Endodermal cell (in vitro differentiated cells): ENCODE measurements around the gene OGFRL1. TPM values are rescaled to one million over a fixed set of nuclear protein-coding genes. Genes with fewer than 3 reads are reported as not detected.
A peak's percentile ranks its signal among the peaks of the same experiment; 100 is the strongest.

Source experiments
- DNase-seq: peaks from one replicate; pipeline ENCODE4 v3.0.0-alpha.2; 2017
- H3K27ac ChIP-seq: 2 replicates; pipeline ENCODE4 v1.5.1; 2013; ENCODE audit warnings: mild to moderate bottlenecking, low read depth, low read length, moderate library complexity
- H3K27me3 ChIP-seq: 2 replicates; pipeline ENCODE4 v1.6.1; 2013; ENCODE audit warnings: mild to moderate bottlenecking, low read length, moderate library complexity; ENCODE audit not compliant: insufficient read depth, control insufficient read depth, poor library complexity, severe bottlenecking
- H3K36me3 ChIP-seq: 2 replicates; pipeline ENCODE4 v1.7.0; 2013; ENCODE audit warnings: mild to moderate bottlenecking, low read length, moderate library complexity; ENCODE audit not compliant: control insufficient read depth, insufficient read depth
- H3K4me1 ChIP-seq: one replicate; pipeline ENCODE4 v1.7.0; 2013; ENCODE audit warnings: low read length; ENCODE audit not compliant: control insufficient read depth, insufficient read depth
- H3K4me3 ChIP-seq: 2 replicates; pipeline ENCODE4 v1.5.1; 2013; ENCODE audit warnings: mild to moderate bottlenecking, low read length, moderate library complexity
- H3K9ac ChIP-seq: 2 replicates; pipeline ENCODE4 v1.6.1; 2013; ENCODE audit warnings: mild to moderate bottlenecking, low read length, moderate library complexity; ENCODE audit not compliant: poor library complexity, severe bottlenecking; ENCODE audit errors: extremely low read depth
- H3K9me3 ChIP-seq: 2 replicates; pipeline ENCODE4 v1.6.1; 2013; ENCODE audit warnings: mild to moderate bottlenecking, low read length, moderate library complexity; ENCODE audit not compliant: control insufficient read depth
- H3K27ac Mint-ChIP-seq: 2 replicates; pipeline ENCODE4 v1.8.0; 2020; ENCODE audit warnings: mixed read lengths
- H3K27me3 Mint-ChIP-seq: 2 replicates; pipeline ENCODE4 v1.8.0; 2021; ENCODE audit warnings: mild to moderate bottlenecking, mixed read lengths; ENCODE audit not compliant: insufficient read depth
- H3K36me3 Mint-ChIP-seq: 2 replicates; pipeline ENCODE4 v1.8.0; 2020; ENCODE audit warnings: low read depth, mixed read lengths
- H3K4me1 Mint-ChIP-seq: 2 replicates; pipeline ENCODE4 v1.8.0; 2020; ENCODE audit warnings: mixed read lengths
- H3K4me3 Mint-ChIP-seq: 2 replicates; pipeline ENCODE4 v1.8.0; 2020; ENCODE audit warnings: mild to moderate bottlenecking, moderate library complexity, mixed read lengths
- H3K9me3 Mint-ChIP-seq: 2 replicates; pipeline ENCODE4 v1.8.0; 2020; ENCODE audit warnings: mild to moderate bottlenecking, mixed read lengths
- WGBS, 2 experiments: methylation state at CpG; one replicate each; pipeline versions ENCODE4 v1.1.5 to v1.1.7; 2013; ENCODE audit warnings: missing lambda C conversion rate in 2 of 2, mixed read lengths in 1 of 2; ENCODE audit not compliant: insufficient coverage in 1 of 2, insufficient read length in 1 of 2; 5-methylcytosine and 5-hydroxymethylcytosine counted together
- long read RNA-seq, 4 experiments: library from polyadenylated mRNA in 2 of 4; library from RNA in 1 of 4; library from capped mRNA in 1 of 4; stranded (forward) in 3 of 4; unstranded in 1 of 4; transcript quantifications; one replicate each; pipeline ENCODE4 v2.0.0, GENCODE V29; 2020 to 2021; ENCODE audit warnings: inconsistent platforms in 1 of 4
- polyA plus RNA-seq, 2 experiments: library from polyadenylated mRNA; stranded (reverse); fragments of 50-300 nt; gene quantifications; one replicate each; pipeline ENCODE4 v1.2.3, GENCODE V29; 2013
- total RNA-seq, 2 donors: library from RNA; stranded (reverse); fragmentation: NEBNext Ultra II Directional in 1 of 2; extraction: Animal tissue kit (Norgen Biotek cat#: 25700) in 1 of 2; gene quantifications; 2 replicates in 1 of 2; 3 replicates in 1 of 2; pipeline ENCODE4 v1.2.1, GENCODE V29; 2021
- TF ChIP-seq, protein P1 (sequence below): fragments of 200-600 bp; sonication (generic); conservative IDR thresholded peaks from 2 replicates; pipeline ENCODE4 v1.5.0; 2021; ENCODE audit warnings: antibody characterized with exemption, mild to moderate bottlenecking

Gene OGFRL1
- total RNA-seq = 1 to 10 TPM; 9.1 to 9.4 TPM
- 6.9 TPM for polyA plus RNA-seq (2013, experiment 1 of 2)
- 6.5 TPM for polyA plus RNA-seq (2013, experiment 2 of 2)
- long read RNA-seq, experiment 1, full-length matches to known transcripts = 4 of 12 reads
- long read RNA-seq, experiment 1, partial matches to known transcripts = 1 of 12 reads
- long read RNA-seq, experiment 1, other reads (novel, unspliced or antisense) = 7 of 12 reads
- long read RNA-seq, experiment 2, full-length matches to known transcripts = 17 of 43 reads
- long read RNA-seq, experiment 2, partial matches to known transcripts = 0 of 43 reads
- long read RNA-seq, experiment 2, other reads (novel, unspliced or antisense) = 26 of 43 reads
- long read RNA-seq, experiment 3, partial matches to known transcripts = 0 of 3 reads
- long read RNA-seq, experiment 3, other reads (novel, unspliced or antisense) = 3 of 3 reads
- long read RNA-seq, experiment 4, partial matches to known transcripts = 0 of 1 reads
- long read RNA-seq, experiment 4, other reads (novel, unspliced or antisense) = 1 of 1 reads

DNA sequence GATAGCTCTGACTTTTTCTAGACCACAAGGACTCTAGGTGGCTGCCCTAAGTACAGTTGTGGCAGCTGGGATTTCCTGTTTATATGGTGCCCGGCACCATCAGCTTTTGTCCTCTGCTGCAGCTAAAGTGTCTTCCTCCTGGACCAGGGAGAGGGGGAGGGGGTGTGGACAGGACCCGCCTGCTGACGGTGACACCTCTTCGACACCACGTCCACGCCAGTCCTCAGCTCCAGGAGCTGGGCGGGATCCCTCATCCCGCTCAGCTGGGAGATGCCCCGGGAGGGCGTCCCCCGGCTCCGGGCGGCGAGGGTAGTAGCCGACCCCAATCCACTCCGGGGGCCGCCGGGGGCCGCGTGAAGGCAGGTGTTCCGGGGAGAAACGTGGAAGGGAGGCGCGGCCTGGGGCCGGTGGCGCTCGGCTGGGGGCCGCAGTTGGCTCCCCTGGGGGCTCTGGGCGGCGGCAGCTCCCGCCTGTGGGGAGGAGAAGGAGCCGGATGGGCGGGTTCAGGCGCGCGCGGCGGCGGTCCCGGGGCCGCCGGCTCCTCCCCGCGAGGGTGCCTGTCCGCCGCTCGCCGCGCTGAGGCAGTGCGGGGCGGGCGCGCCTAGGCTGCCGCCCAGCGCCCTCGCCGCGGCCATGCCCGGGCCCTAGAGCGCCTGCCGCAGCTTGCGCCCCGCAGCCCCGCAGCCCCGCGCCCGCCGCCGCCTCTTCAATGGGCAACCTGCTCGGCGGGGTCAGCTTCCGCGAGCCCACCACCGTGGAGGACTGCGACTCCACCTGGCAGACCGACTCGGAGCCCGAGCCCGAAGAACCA is at the start of gene OGFRL1:
Gene OGFRL1, plus strand, starts transcription at position 584 of the 811 bp plus-strand sequence. Its CDS starts 126 bp downstream, at position 710.
- DNase-seq = peak; percentile 85
- peaks cover 4% of the 10 kb centered on the region for H3K36me3 Mint-ChIP-seq
- WGBS, 2 experiments = 0 to 2% methylated on average over 3 to 79 of the region's 79 CpGs
- no peaks in the 10 kb centered on the region for H3K27me3 ChIP-seq
- H3K27ac Mint-ChIP-seq = peak within 1 kb of the TSS; percentile 13
- peaks cover 22% of the 10 kb centered on the region for H3K4me1 Mint-ChIP-seq
- H3K4me3 Mint-ChIP-seq = peak within 1 kb of the TSS; percentile 63
- H3K36me3 ChIP-seq = no peaks in the 10 kb centered on the region
- no peaks in the 10 kb centered on the region for H3K9me3 ChIP-seq
- peak within 1 kb of the TSS; percentile 17 for H3K9ac ChIP-seq
- peaks cover 7% of the 10 kb centered on the region for H3K27me3 Mint-ChIP-seq
- H3K4me1 ChIP-seq = no peaks in the 10 kb centered on the region
- no peak within 1 kb of the TSS for H3K27ac ChIP-seq
- TF ChIP-seq, protein P1, sequence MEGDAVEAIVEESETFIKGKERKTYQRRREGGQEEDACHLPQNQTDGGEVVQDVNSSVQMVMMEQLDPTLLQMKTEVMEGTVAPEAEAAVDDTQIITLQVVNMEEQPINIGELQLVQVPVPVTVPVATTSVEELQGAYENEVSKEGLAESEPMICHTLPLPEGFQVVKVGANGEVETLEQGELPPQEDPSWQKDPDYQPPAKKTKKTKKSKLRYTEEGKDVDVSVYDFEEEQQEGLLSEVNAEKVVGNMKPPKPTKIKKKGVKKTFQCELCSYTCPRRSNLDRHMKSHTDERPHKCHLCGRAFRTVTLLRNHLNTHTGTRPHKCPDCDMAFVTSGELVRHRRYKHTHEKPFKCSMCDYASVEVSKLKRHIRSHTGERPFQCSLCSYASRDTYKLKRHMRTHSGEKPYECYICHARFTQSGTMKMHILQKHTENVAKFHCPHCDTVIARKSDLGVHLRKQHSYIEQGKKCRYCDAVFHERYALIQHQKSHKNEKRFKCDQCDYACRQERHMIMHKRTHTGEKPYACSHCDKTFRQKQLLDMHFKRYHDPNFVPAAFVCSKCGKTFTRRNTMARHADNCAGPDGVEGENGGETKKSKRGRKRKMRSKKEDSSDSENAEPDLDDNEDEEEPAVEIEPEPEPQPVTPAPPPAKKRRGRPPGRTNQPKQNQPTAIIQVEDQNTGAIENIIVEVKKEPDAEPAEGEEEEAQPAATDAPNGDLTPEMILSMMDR = peak; percentile 29
- peak within 1 kb of the TSS; percentile 77 for H3K4me3 ChIP-seq
- H3K9me3 Mint-ChIP-seq = no peaks in the 10 kb centered on the region

DNA sequence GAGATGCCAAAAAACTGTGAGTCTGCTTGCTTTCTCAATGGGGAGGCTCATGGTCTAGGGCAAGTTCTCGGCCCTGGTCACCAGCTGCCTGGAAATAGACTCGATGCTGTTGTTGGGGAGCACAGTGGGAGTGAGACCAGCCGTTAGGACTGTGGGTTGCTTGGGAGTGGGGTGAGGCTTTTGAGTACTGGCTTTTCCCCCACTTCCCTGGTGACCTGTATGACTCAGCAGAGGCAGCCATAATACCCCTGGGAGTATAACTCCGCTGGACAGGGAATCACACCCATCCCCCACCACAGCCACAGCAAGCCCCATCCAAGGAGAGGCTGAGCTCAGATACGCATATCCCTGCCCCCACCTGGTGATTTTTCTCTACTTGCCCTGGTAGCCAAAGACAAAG is 48.9 kb upstream of the OGFRL1 start:
- no peak overlapping the region for H3K4me3 ChIP-seq
- Mint-ChIP-seq H3K36me3 (no peaks in the 10 kb centered on the region), H3K4me1 (no peaks in the 10 kb centered on the region), H3K4me3 (no peak overlapping the region), H3K27ac (no peak overlapping the region), H3K9me3 (peaks cover 10% of the 10 kb centered on the region), H3K27me3 (no peaks in the 10 kb centered on the region)
- no peaks in the 10 kb centered on the region for H3K27me3 ChIP-seq
- no peaks in the 10 kb centered on the region for H3K9me3 ChIP-seq
- no peak overlapping the region for H3K27ac ChIP-seq
- 92 to 95% methylated on average over 2 to 5 of the region's 5 CpGs for WGBS, 2 experiments
- H3K9ac ChIP-seq = no peak overlapping the region
- peak; percentile 57 for DNase-seq
- TF ChIP-seq, protein P1 = no peak
- H3K36me3 ChIP-seq = no peaks in the 10 kb centered on the region
- H3K4me1 ChIP-seq = no peaks in the 10 kb centered on the region

DNA sequence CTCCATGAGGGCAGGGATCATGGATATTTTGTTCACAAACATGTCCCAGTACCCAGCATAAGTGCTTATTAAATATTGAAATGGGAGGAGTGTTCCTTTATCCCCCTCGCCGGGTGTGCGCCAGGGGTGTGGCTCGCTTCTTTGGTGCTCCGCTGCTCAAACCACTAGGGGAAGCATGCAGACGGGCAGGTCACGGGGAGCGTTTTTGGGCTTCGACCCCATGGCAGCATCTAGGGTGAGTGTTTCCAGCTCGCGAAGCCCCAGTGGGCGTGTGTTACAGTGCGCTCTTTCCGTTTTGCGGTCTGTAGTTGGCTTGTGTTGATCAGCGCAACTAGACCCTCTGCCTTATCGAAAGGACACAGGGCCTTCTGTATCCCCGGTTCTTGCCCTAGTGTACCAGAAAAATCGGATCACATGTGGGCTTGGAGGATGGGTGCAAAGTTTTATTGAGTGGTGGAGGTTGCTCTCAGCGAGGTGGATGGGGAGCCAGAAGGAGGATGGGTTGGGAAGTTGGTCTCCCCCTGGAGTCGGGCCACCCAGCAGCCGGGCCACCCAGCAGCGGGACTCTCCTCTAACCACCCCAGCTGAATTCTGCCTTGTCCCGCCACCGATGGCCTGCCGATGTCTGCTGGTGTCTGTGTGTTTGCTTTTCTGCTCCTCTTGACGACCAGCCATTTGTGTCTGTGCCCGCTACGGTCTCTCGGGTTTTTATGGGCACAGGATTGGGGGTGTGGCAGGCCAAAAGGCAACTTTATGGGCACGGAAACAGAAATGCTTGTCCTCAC is 43.2 kb upstream of the OGFRL1 start:
- H3K4me3 Mint-ChIP-seq = no peak overlapping the region
- Histone ChIP-seq H3K9ac (no peak overlapping the region), H3K36me3 (no peaks in the 10 kb centered on the region), H3K4me3 (no peak overlapping the region), H3K9me3 (no peaks in the 10 kb centered on the region), H3K27ac (no peak overlapping the region), H3K4me1 (no peaks in the 10 kb centered on the region), H3K27me3 (no peaks in the 10 kb centered on the region)
- DNase-seq = no peak
- peaks cover 7% of the 10 kb centered on the region for H3K4me1 Mint-ChIP-seq
- H3K9me3 Mint-ChIP-seq = peaks cover 10% of the 10 kb centered on the region
- H3K27ac Mint-ChIP-seq = no peak overlapping the region
- no peaks in the 10 kb centered on the region for H3K36me3 Mint-ChIP-seq
- 92 to 94% methylated on average over 14 to 31 of the region's 31 CpGs for WGBS, 2 experiments
- TF ChIP-seq, protein P1 = no peak
- H3K27me3 Mint-ChIP-seq = no peaks in the 10 kb centered on the region
